Measurements from ENCODE around the gene TRIM44.
"Not testable (repeated sequence)": the region's sequence is repeated elsewhere in the genome, so short reads cannot be mapped to it uniquely, and the experiment has no call there.

Gene TRIM44

GRCh38 chr11:35711173-35711910 lies 48.8 kb downstream of the TRIM44 start:
- H3K9me3 ChIP-seq (replicated peaks; ENCODE audit: low read length) = no peaks in the 10 kb centered on the region
- H3K4me2 ChIP-seq (ENCODE audit: low read length) = no peak overlapping the region
- H3K4me1 ChIP-seq (ENCODE audit: control insufficient read depth, insufficient read depth, low read length) = peaks cover 10% of the 10 kb centered on the region
- H3K27me3 ChIP-seq (ENCODE audit: control insufficient read depth, insufficient read depth, low read length) = no peaks in the 10 kb centered on the region
- no peak overlapping the region for H3K4me3 ChIP-seq (ENCODE audit: low read length)
- no peaks in the 10 kb centered on the region for H3K36me3 ChIP-seq (ENCODE audit: insufficient read depth, low read length)
- no peak overlapping the region for H3K9ac ChIP-seq (ENCODE audit: low read depth, low read length)

GRCh38 chr11:35711924-35712323 lies 49.3 kb downstream of the TRIM44 start:
- H3K4me2 ChIP-seq (ENCODE audit: low read length) = no peak overlapping the region
- H3K36me3 ChIP-seq (ENCODE audit: insufficient read depth, low read length) = no peaks in the 10 kb centered on the region
- H3K27me3 ChIP-seq (ENCODE audit: control insufficient read depth, insufficient read depth, low read length) = no peaks in the 10 kb centered on the region
- H3K9me3 ChIP-seq (replicated peaks; ENCODE audit: low read length) = no peaks in the 10 kb centered on the region
- H3K4me3 ChIP-seq (ENCODE audit: low read length) = no peak overlapping the region
- H3K9ac ChIP-seq (ENCODE audit: low read depth, low read length) = no peak overlapping the region
- peaks cover 10% of the 10 kb centered on the region for H3K4me1 ChIP-seq (ENCODE audit: control insufficient read depth, insufficient read depth, low read length)

- H3K4me2 ChIP-seq (ENCODE audit: low read length) = no peak overlapping the region
- H3K9ac ChIP-seq (ENCODE audit: low read depth, low read length) = no peak overlapping the region
- H3K36me3 ChIP-seq (ENCODE audit: insufficient read depth, low read length) = no peaks in the 10 kb centered on the region
- peaks cover 10% of the 10 kb centered on the region for H3K4me1 ChIP-seq (ENCODE audit: control insufficient read depth, insufficient read depth, low read length)
- H3K9me3 ChIP-seq (replicated peaks; ENCODE audit: low read length) = no peaks in the 10 kb centered on the region
- H3K27me3 ChIP-seq (ENCODE audit: control insufficient read depth, insufficient read depth, low read length) = no peaks in the 10 kb centered on the region
- H3K4me3 ChIP-seq (ENCODE audit: low read length) = no peak overlapping the region
Measured at GRCh38 chr11:35712533-35712932, 50.0 kb downstream of the TRIM44 start.

- Histone ChIP-seq H3K4me2 (ENCODE audit: low read length) (no peak overlapping the region), H3K9ac (ENCODE audit: low read depth, low read length) (no peak overlapping the region), H3K9me3 (replicated peaks; ENCODE audit: low read length) (no peaks in the 10 kb centered on the region), H3K4me3 (ENCODE audit: low read length) (no peak overlapping the region), H3K4me1 (ENCODE audit: control insufficient read depth, insufficient read depth, low read length) (peaks cover 10% of the 10 kb centered on the region), H3K36me3 (ENCODE audit: insufficient read depth, low read length) (no peaks in the 10 kb centered on the region), H3K27me3 (ENCODE audit: control insufficient read depth, insufficient read depth, low read length) (no peaks in the 10 kb centered on the region)
Measured at GRCh38 chr11:35714882-35715627, 52.5 kb downstream of the TRIM44 start.

- not testable (repeated sequence) for H3K4me1 ChIP-seq (ENCODE audit: control insufficient read depth, insufficient read depth, low read length); H3K36me3 ChIP-seq (ENCODE audit: insufficient read depth, low read length); H3K9me3 ChIP-seq (replicated peaks; ENCODE audit: low read length); H3K4me3 ChIP-seq (ENCODE audit: low read length); H3K9ac ChIP-seq (ENCODE audit: low read depth, low read length); H3K4me2 ChIP-seq (ENCODE audit: low read length); H3K27me3 ChIP-seq (ENCODE audit: control insufficient read depth, insufficient read depth, low read length)
Measured at GRCh38 chr11:35715677-35716076, 53.1 kb downstream of the TRIM44 start.

GRCh38 chr11:35717043-35717442 lies 54.5 kb downstream of the TRIM44 start:
- H3K4me1 ChIP-seq (ENCODE audit: control insufficient read depth, insufficient read depth, low read length) = peaks cover 10% of the 10 kb centered on the region
- H3K27me3 ChIP-seq (ENCODE audit: control insufficient read depth, insufficient read depth, low read length) = no peaks in the 10 kb centered on the region
- no peak overlapping the region for H3K4me3 ChIP-seq (ENCODE audit: low read length)
- no peaks in the 10 kb centered on the region for H3K9me3 ChIP-seq (replicated peaks; ENCODE audit: low read length)
- H3K36me3 ChIP-seq (ENCODE audit: insufficient read depth, low read length) = no peaks in the 10 kb centered on the region
- H3K9ac ChIP-seq (ENCODE audit: low read depth, low read length) = no peak overlapping the region
- H3K4me2 ChIP-seq (ENCODE audit: low read length) = no peak overlapping the region

- Histone ChIP-seq H3K4me2 (ENCODE audit: low read length) (no peak overlapping the region), H3K4me1 (ENCODE audit: control insufficient read depth, insufficient read depth, low read length) (peaks cover 10% of the 10 kb centered on the region), H3K9ac (ENCODE audit: low read depth, low read length) (no peak overlapping the region), H3K27me3 (ENCODE audit: control insufficient read depth, insufficient read depth, low read length) (no peaks in the 10 kb centered on the region), H3K36me3 (ENCODE audit: insufficient read depth, low read length) (no peaks in the 10 kb centered on the region), H3K9me3 (replicated peaks; ENCODE audit: low read length) (no peaks in the 10 kb centered on the region), H3K4me3 (ENCODE audit: low read length) (no peak overlapping the region)
Measured at GRCh38 chr11:35717520-35717919, 54.9 kb downstream of the TRIM44 start.

GRCh38 chr11:35721651-35722282 lies 59.2 kb downstream of the TRIM44 start:
- H3K4me3 ChIP-seq (ENCODE audit: low read length) = no peak overlapping the region
- no peak overlapping the region for H3K9ac ChIP-seq (ENCODE audit: low read depth, low read length)
- H3K36me3 ChIP-seq (ENCODE audit: insufficient read depth, low read length) = peaks cover 10% of the 10 kb centered on the region
- peaks cover 8% of the 10 kb centered on the region for H3K4me1 ChIP-seq (ENCODE audit: control insufficient read depth, insufficient read depth, low read length)
- H3K27me3 ChIP-seq (ENCODE audit: control insufficient read depth, insufficient read depth, low read length) = no peaks in the 10 kb centered on the region
- no peak overlapping the region for H3K4me2 ChIP-seq (ENCODE audit: low read length)
- no peaks in the 10 kb centered on the region for H3K9me3 ChIP-seq (replicated peaks; ENCODE audit: low read length)

- no peak overlapping the region for H3K9ac ChIP-seq (ENCODE audit: low read depth, low read length)
- H3K9me3 ChIP-seq (replicated peaks; ENCODE audit: low read length) = no peaks in the 10 kb centered on the region
- no peak overlapping the region for H3K4me2 ChIP-seq (ENCODE audit: low read length)
- no peak overlapping the region for H3K4me3 ChIP-seq (ENCODE audit: low read length)
- peaks cover 17% of the 10 kb centered on the region for H3K36me3 ChIP-seq (ENCODE audit: insufficient read depth, low read length)
- H3K4me1 ChIP-seq (ENCODE audit: control insufficient read depth, insufficient read depth, low read length) = peaks cover 8% of the 10 kb centered on the region
- H3K27me3 ChIP-seq (ENCODE audit: control insufficient read depth, insufficient read depth, low read length) = no peaks in the 10 kb centered on the region
Measured at GRCh38 chr11:35722641-35723040, 60.1 kb downstream of the TRIM44 start.

- Histone ChIP-seq H3K27me3 (ENCODE audit: control insufficient read depth, insufficient read depth, low read length) (no peaks in the 10 kb centered on the region), H3K9ac (ENCODE audit: low read depth, low read length) (no peak overlapping the region), H3K9me3 (replicated peaks; ENCODE audit: low read length) (no peaks in the 10 kb centered on the region), H3K4me2 (ENCODE audit: low read length) (no peak overlapping the region), H3K4me1 (ENCODE audit: control insufficient read depth, insufficient read depth, low read length) (peaks cover 8% of the 10 kb centered on the region), H3K36me3 (ENCODE audit: insufficient read depth, low read length) (peaks cover 17% of the 10 kb centered on the region), H3K4me3 (ENCODE audit: low read length) (no peak overlapping the region)
Measured at GRCh38 chr11:35723493-35723892, 60.9 kb downstream of the TRIM44 start.

GRCh38 chr11:35723913-35724312 lies 61.3 kb downstream of the TRIM44 start:
- no peak overlapping the region for H3K9ac ChIP-seq (ENCODE audit: low read depth, low read length)
- peaks cover 8% of the 10 kb centered on the region for H3K4me1 ChIP-seq (ENCODE audit: control insufficient read depth, insufficient read depth, low read length)
- H3K36me3 ChIP-seq (ENCODE audit: insufficient read depth, low read length) = peaks cover 19% of the 10 kb centered on the region
- H3K4me2 ChIP-seq (ENCODE audit: low read length) = no peak overlapping the region
- H3K9me3 ChIP-seq (replicated peaks; ENCODE audit: low read length) = no peaks in the 10 kb centered on the region
- H3K4me3 ChIP-seq (ENCODE audit: low read length) = no peak overlapping the region
- H3K27me3 ChIP-seq (ENCODE audit: control insufficient read depth, insufficient read depth, low read length) = no peaks in the 10 kb centered on the region

Measured in skeletal muscle satellite cell (primary cell).